A549 treated with Mapracorat at 1 μM for 4 hours (cell line): Measurements from ENCODE around the gene KLHDC1. TPM values are rescaled to one million over a fixed set of nuclear protein-coding genes. Genes with fewer than 3 reads are reported as not detected.

Source experiments
- total RNA-seq: library from RNA; stranded (reverse); fragments of 200-300 nt; extraction: Qiagen RNA extraction; gene quantifications from 5 replicates; pipeline ENCODE4 v1.2.3, GENCODE V29; 2022

Gene KLHDC1, protein sequence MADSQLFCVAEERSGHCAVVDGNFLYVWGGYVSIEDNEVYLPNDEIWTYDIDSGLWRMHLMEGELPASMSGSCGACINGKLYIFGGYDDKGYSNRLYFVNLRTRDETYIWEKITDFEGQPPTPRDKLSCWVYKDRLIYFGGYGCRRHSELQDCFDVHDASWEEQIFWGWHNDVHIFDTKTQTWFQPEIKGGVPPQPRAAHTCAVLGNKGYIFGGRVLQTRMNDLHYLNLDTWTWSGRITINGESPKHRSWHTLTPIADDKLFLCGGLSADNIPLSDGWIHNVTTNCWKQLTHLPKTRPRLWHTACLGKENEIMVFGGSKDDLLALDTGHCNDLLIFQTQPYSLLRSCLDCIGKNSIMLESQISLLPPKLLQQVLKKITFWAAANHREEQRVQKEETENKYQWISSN
- 0.24 to 0.49 TPM (median 0.28 TPM) in 5 replicates for total RNA-seq

DNA sequence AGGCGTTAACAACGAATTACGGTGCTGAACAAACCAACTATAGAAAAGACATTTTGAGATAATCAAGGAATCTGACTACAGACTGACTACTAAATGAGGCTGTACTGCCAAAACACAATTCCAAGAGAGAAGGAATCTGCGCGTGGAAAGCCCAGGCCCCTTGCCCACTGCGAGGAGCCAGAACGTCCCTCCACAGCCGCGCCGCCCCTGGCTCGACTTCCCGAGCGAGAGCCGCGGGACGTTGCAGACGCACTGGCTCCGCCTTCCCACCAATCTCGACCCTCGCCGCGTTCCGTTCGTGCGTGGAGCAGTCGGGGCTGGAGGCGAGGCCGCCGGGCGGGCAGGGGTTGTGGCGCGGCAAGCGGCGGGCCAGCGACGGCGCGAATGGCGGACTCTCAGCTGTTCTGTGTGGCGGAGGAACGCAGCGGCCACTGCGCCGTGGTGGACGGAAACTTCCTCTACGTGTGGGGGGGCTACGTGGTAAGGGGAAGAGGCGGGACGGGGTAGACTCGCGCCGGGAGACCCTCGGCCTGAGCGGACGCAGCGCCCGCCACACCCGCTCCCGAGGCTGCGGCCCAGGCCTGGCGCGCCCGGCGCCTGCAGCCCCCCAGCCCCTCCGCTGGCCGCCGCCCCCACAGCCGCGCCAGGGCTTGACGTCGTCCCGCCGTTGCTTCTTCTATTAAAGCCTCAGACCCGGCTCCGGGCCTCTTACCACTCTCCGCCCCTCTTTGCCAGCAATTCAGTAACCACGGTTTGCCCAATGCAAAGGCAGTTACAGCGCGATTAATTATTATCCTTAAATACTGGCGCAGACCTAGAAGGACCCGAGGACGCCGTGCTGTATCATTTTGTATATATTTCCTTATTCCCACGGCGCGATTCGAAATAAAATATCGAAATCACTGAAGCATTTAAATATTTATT is at the start of gene KLHDC1:
TSS of gene KLHDC1 (plus strand) at position 310 of the 924 bp plus-strand sequence. CDS start at position 385, 75 bp downstream.

DNA sequence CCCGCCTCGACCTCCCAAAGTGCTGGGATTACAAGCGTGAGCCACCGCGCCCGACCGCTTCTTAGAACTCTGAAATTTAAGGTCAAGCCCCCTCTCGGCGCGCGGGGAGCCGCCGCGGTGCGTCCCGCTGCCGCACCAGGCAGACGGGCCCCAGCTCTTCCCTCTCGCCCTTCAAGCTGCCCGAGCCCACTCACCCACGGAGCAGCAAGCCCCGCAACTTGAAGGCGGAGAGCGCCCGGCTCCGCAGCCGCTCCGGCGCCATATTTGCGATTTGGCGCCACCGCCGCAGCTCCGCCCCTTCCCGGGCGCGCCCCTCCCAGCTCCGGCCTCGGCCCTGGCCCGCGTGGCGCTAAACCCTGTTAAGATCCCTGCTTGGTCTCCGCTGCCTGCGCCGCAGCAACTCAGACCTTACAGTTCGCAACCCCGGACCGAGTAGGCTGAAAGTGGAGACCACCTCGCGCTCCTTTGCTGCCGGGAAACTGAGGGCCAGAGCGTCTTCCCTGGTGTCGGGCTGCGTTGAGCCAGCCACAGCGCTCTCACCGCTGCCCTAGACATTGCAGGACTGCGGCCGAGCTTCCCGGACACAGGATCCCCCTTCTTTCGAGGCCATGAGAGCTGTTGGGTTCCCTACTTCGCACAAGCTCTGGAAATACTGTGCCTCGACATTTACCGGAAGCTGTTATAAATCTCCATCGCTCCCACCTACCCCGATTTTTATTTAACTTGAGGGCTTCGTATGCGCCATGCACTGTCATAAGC is 4.8 kb upstream of the KLHDC1 start, which contains the start of gene POLE2:
TSS of gene POLE2 (minus strand) at position 273 of the 759 bp plus-strand sequence. CDS start at position 262, 11 bp downstream.

DNA sequence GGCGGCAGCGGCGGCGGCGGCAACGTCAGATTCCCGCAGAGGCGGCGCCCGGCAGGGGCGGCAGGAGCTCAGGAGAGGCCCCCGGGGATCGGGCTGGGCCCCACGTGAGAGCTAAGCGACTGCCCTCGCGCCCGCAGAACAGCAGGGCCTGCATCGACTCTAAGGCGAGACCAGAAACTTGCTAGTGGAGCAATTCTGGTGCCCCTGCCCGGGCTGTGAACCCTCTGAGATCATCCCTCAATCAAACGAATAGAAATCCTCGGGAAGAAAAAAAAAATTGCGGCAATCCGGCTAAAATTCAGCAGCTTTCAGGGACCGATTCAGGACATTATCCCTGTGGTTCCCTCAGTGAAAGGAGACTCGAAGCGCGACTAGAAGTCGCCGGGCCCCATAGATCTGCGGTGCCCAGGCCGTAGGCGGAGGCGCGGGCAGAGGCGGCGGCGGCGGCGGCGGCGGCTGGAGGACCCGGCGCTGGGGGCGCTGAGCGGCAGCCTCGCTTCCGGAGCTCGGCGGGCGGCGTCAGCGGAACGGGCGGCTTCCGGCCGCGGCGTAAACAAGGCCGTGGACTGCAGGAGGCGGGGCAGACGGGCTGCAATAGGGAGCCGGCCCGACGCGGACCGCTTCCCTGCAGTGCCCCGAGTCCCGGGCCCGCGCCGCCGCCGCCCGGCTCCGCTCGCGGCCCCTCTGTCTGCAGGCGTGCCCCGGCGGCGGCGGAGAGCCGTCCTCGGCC is 74.8 kb downstream of the KLHDC1 start, which contains the start of gene KLHDC2:
TSS of gene KLHDC2 (plus strand) at position 583 of the 730 bp plus-strand sequence. CDS start 316 bp downstream, outside the sequence.

Other genes with a start within 250 kb of the KLHDC1 start
- 4,245 to 4,857 TPM (median 4,440 TPM) in 5 replicates for gene RPS29, start 106.7 kb upstream of the KLHDC1 start, total RNA-seq
- 43.8 to 52.9 TPM (median 49.2 TPM) in 5 replicates for gene LRR1, start 94.2 kb upstream of the KLHDC1 start, total RNA-seq
- 399 to 570 TPM (median 426 TPM) in 5 replicates for gene RPL36AL, start 72.5 kb upstream of the KLHDC1 start, total RNA-seq
- gene MGAT2, start 72.3 kb upstream of the KLHDC1 start, total RNA-seq = 45.7 to 53.2 TPM (median 48.3 TPM) in 5 replicates
- 10.3 to 12.3 TPM (median 11.3 TPM) in 5 replicates for gene DNAAF2, start 57.9 kb upstream of the KLHDC1 start, total RNA-seq
- 11.8 to 13.9 TPM (median 13.6 TPM) in 5 replicates for gene POLE2, start 4.9 kb upstream of the KLHDC1 start, total RNA-seq
- gene KLHDC2, start 75.0 kb downstream of the KLHDC1 start, total RNA-seq = 28.5 to 35.7 TPM (median 35.3 TPM) in 5 replicates
- 26.1 to 32.9 TPM (median 31.6 TPM) in 5 replicates for gene NEMF, start 159.7 kb downstream of the KLHDC1 start, total RNA-seq
- gene ARF6, start 200.0 kb downstream of the KLHDC1 start, total RNA-seq = 74.9 to 81.2 TPM (median 77.4 TPM) in 5 replicates